Measurements from ENCODE around the gene NMD3. TPM values are rescaled to one million over a fixed set of nuclear protein-coding genes. Genes with fewer than 3 reads are reported as not detected.
A peak's percentile ranks its signal among the peaks of the same experiment; 100 is the strongest.

NMD3 gene
- total and polyA plus RNA-seq, 8 donors, result 15.7 to 54.5 (median 41.1) TPM

- H3K9me3 ChIP-seq, result no peaks in the 10 kb centered on the region
- DNase-seq, result no peak
- no peak for ATAC-seq
- no peaks in the 10 kb centered on the region for H3K36me3 ChIP-seq
- H3K27me3 ChIP-seq, result no peaks in the 10 kb centered on the region
- no peaks in the 10 kb centered on the region for H3K4me1 ChIP-seq
- no peak overlapping the region for H3K4me3 ChIP-seq
- H3K27ac ChIP-seq, result no peak overlapping the region
- FAIRE-seq, result no peak
- WGBS, 2 donors, result 32 to 51% methylated on average over 2 of the region's 2 CpGs
- no peak for TF ChIP-seq CTCF (IDR thresholded peaks at IDR 0.05)
- intact Hi-C loops (cut with DNase I), result no loop called here
Measured at GRCh38 chr3:161187046-161187445, 34.1 kb upstream of the NMD3 start.

- no peak overlapping the region for H3K27ac ChIP-seq
- ATAC-seq (no peak), FAIRE-seq (no peak), DNase-seq (no peak)
- H3K36me3 ChIP-seq, result no peaks in the 10 kb centered on the region
- H3K27me3 ChIP-seq, result no peaks in the 10 kb centered on the region
- intact Hi-C loops (cut with DNase I), result no loop called here
- no peaks in the 10 kb centered on the region for H3K9me3 ChIP-seq
- WGBS, 2 donors, result 89 to 91% methylated on average over 6 of the region's 6 CpGs
- TF ChIP-seq CTCF (IDR thresholded peaks at IDR 0.05), result no peak
- H3K4me3 ChIP-seq, result no peak overlapping the region
- H3K4me1 ChIP-seq, result no peaks in the 10 kb centered on the region
Measured at GRCh38 chr3:161197855-161198850, 23.0 kb upstream of the NMD3 start.

- ATAC-seq (no peak), DNase-seq (no peak), FAIRE-seq (no peak)
- no peaks in the 10 kb centered on the region for H3K4me1 ChIP-seq
- TF ChIP-seq CTCF (IDR thresholded peaks at IDR 0.05), result no peak
- intact Hi-C loops (cut with DNase I), result no loop called here
- WGBS, 2 donors, result 89 to 94% methylated on average over 3 of the region's 3 CpGs
- no peaks in the 10 kb centered on the region for H3K27me3 ChIP-seq
- H3K27ac ChIP-seq, result no peak overlapping the region
- no peaks in the 10 kb centered on the region for H3K9me3 ChIP-seq
- no peak overlapping the region for H3K4me3 ChIP-seq
- H3K36me3 ChIP-seq, result no peaks in the 10 kb centered on the region
Measured at GRCh38 chr3:161199926-161200325, 21.2 kb upstream of the NMD3 start.

- intact Hi-C loops (cut with DNase I), result no loop called here
- WGBS, 2 donors, result 86 to 92% methylated on average over 4 of the region's 4 CpGs
- no peak for DNase-seq
- Histone ChIP-seq H3K27ac (no peak overlapping the region), H3K27me3 (no peaks in the 10 kb centered on the region), H3K4me3 (no peak overlapping the region), H3K9me3 (no peaks in the 10 kb centered on the region), H3K4me1 (no peaks in the 10 kb centered on the region), H3K36me3 (no peaks in the 10 kb centered on the region)
- peak in 1 of 4 donors; percentile 36 for ATAC-seq
- FAIRE-seq, result no peak
- TF ChIP-seq CTCF (IDR thresholded peaks at IDR 0.05), result no peak
Measured at GRCh38 chr3:161203485-161204098, 17.5 kb upstream of the NMD3 start.
